ENCODE data around the gene LDLRAD3. TPM values are rescaled to one million over a fixed set of nuclear protein-coding genes. Genes with fewer than 3 reads are reported as not detected.

The LDLRAD3 gene
- total RNA-seq, 2 experiments from 2014 or later, result not detected

DNA sequence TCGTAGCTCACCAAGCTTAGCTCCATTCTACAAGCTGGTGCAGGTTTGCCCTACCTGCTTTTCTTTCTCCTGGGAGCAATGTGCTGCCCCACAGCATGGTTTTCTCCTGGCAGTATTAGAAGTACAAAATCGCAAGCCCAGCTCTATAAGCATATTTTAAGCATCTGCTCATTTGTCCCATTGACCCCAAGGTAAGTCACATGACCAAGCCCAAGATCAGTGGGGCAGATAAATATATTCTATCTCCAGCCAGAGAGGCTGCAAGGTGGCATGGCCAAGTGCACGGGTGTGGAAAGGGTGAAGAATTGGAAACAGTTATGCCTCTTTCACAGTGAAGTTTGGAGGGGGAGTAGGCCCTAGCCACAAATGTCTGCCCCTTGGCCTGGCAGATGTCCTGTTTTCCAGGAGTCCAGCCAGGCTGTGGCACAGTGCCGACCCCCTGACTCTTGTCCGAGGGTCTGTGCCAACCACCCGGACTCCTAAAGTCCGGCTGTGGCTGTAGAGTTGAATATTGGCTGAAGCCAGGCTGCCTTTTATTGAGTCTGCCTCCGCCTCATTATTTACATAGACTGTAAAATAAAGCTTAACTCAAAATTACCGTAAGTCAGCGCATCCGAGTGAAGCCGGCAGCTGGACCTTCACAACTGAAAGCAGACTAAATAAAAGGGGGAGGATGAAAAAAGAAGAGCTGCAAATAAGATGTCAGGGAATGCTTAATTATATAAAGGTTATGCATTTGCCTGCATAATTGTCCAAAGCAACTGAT, 179.7 kb downstream of the LDLRAD3 start:
- Histone ChIP-seq H3K27ac (ENCODE audit: low read depth, low read length, poor library complexity, severe bottlenecking) (no peak overlapping the region), H3K79me2 (ENCODE audit: insufficient read depth, low read depth, low read length) (no peaks in the 10 kb centered on the region), H4K20me1 (ENCODE audit: insufficient read depth, low read length) (no peaks in the 10 kb centered on the region), H3K9me2 (ENCODE audit: insufficient read depth, low read length) (no peaks in the 10 kb centered on the region), H3K4me1 (ENCODE audit: insufficient read depth, low read length, poor library complexity, severe bottlenecking) (no peaks in the 10 kb centered on the region), H3K36me3 (ENCODE audit: insufficient read depth, low read length) (no peaks in the 10 kb centered on the region), H3K4me3 (ENCODE audit: low read depth, low read length, poor library complexity, severe bottlenecking) (no peak overlapping the region), H3K9me3 (ENCODE audit: low read length) (no peaks in the 10 kb centered on the region), H3K4me2 (ENCODE audit: low read length) (no peak overlapping the region), H2AFZ (ENCODE audit: low read length) (no peak overlapping the region)
- no TSS peak for BruUV-seq (replicated peaks)
- intact Hi-C loops (cut with micrococcal nuclease; ENCODE audit: unreplicated experiment), result no loop called here
- no peak for TF ChIP-seq EZH2phosphoT487 (IDR thresholded peaks at IDR 0.05; ENCODE audit: borderline replicate concordance, low read depth, low read length)
- no peak for TF ChIP-seq CTCF (conservative IDR thresholded peaks at IDR 0.05; ENCODE audit: low read length)
- DNase-seq (ENCODE audit: low spot score), result no peak
- CTCF ChIA-PET (ENCODE audit: unreplicated experiment), result no interaction called here
- POLR2A ChIA-PET, result no interaction called here

DNA sequence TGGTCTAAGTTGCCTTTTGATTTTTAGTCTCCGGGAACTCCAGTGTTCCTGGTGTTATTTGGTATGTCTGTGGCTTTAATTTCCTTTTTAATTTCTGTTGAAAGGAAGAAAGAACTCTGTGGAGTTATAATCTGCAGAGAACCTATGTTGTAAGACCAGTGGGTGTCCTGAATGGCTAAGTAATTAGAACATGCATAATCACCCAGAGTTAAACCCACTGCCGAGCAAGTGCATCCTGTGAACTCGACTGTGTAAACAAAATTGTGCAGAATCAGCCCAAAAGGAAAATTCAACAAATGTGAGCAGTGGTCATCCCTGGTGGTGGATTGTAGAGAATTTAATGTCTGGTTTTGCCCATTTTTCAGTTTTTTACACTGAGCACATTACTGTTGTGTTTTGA, 182.8 kb downstream of the LDLRAD3 start:
- Histone ChIP-seq H3K4me2 (ENCODE audit: low read length) (no peak overlapping the region), H3K27ac (ENCODE audit: low read depth, low read length, poor library complexity, severe bottlenecking) (no peak overlapping the region), H3K9me3 (ENCODE audit: low read length) (no peaks in the 10 kb centered on the region), H3K79me2 (ENCODE audit: insufficient read depth, low read depth, low read length) (no peaks in the 10 kb centered on the region), H3K4me1 (ENCODE audit: insufficient read depth, low read length, poor library complexity, severe bottlenecking) (no peaks in the 10 kb centered on the region), H3K4me3 (ENCODE audit: low read depth, low read length, poor library complexity, severe bottlenecking) (no peak overlapping the region), H3K36me3 (ENCODE audit: insufficient read depth, low read length) (no peaks in the 10 kb centered on the region), H4K20me1 (ENCODE audit: insufficient read depth, low read length) (no peaks in the 10 kb centered on the region), H3K9me2 (ENCODE audit: insufficient read depth, low read length) (no peaks in the 10 kb centered on the region), H2AFZ (ENCODE audit: low read length) (no peak overlapping the region)
- intact Hi-C loops (cut with micrococcal nuclease; ENCODE audit: unreplicated experiment), result no loop called here
- CTCF ChIA-PET (ENCODE audit: unreplicated experiment), result no interaction called here
- no TSS peak for BruUV-seq (replicated peaks)
- no peak for TF ChIP-seq EZH2phosphoT487 (IDR thresholded peaks at IDR 0.05; ENCODE audit: borderline replicate concordance, low read depth, low read length)
- TF ChIP-seq CTCF (conservative IDR thresholded peaks at IDR 0.05; ENCODE audit: low read length), result no peak
- POLR2A ChIA-PET, result no interaction called here
- DNase-seq (ENCODE audit: low spot score), result no peak

DNA sequence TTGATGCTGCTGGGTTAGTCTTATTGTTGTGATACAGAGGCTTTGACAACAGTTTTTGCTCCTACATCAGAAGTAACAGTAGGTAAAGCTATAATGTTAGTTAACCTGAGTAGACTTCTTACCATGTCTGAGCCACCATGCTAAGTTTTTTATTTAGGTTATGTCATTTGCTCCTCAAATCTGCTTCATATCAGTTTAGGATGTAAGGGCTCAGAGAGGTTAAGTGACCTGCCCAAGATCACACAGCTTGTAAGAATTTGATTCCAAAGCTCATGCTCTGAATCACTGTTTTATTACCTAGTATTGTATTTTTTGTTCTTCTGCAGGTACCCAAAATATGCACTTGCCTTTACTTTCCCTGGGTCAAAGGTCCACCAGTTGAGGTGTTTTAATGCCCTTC, 183.7 kb downstream of the LDLRAD3 start:
- intact Hi-C loops (cut with micrococcal nuclease; ENCODE audit: unreplicated experiment), result no loop called here
- Histone ChIP-seq H3K79me2 (ENCODE audit: insufficient read depth, low read depth, low read length) (no peaks in the 10 kb centered on the region), H3K9me2 (ENCODE audit: insufficient read depth, low read length) (no peaks in the 10 kb centered on the region), H3K27ac (ENCODE audit: low read depth, low read length, poor library complexity, severe bottlenecking) (no peak overlapping the region), H3K9me3 (ENCODE audit: low read length) (no peaks in the 10 kb centered on the region), H4K20me1 (ENCODE audit: insufficient read depth, low read length) (no peaks in the 10 kb centered on the region), H3K4me1 (ENCODE audit: insufficient read depth, low read length, poor library complexity, severe bottlenecking) (no peaks in the 10 kb centered on the region), H3K4me2 (ENCODE audit: low read length) (no peak overlapping the region), H3K4me3 (ENCODE audit: low read depth, low read length, poor library complexity, severe bottlenecking) (no peak overlapping the region), H2AFZ (ENCODE audit: low read length) (no peak overlapping the region), H3K36me3 (ENCODE audit: insufficient read depth, low read length) (no peaks in the 10 kb centered on the region)
- no peak for DNase-seq (ENCODE audit: low spot score)
- POLR2A ChIA-PET, result interaction anchor here (0.7 to 0.8 kb wide), 2 partner anchors 20 to 68 kb away, joined by 4 read pairs; no protein-coding TSS in a partner anchor
- CTCF ChIA-PET (ENCODE audit: unreplicated experiment), result no interaction called here
- TF ChIP-seq EZH2phosphoT487 (IDR thresholded peaks at IDR 0.05; ENCODE audit: borderline replicate concordance, low read depth, low read length) (no peak), CTCF (conservative IDR thresholded peaks at IDR 0.05; ENCODE audit: low read length) (no peak)
- no TSS peak for BruUV-seq (replicated peaks)
